ENCODE data around the gene KRTAP9-7. TPM values are rescaled to one million over a fixed set of nuclear protein-coding genes. Genes with fewer than 3 reads are reported as not detected.
"Not testable (repeated sequence)": the region's sequence is repeated elsewhere in the genome, so short reads cannot be mapped to it uniquely, and the experiment has no call there.

KRTAP9-7 gene
- not detected in 2 replicates for total RNA-seq

DNA sequence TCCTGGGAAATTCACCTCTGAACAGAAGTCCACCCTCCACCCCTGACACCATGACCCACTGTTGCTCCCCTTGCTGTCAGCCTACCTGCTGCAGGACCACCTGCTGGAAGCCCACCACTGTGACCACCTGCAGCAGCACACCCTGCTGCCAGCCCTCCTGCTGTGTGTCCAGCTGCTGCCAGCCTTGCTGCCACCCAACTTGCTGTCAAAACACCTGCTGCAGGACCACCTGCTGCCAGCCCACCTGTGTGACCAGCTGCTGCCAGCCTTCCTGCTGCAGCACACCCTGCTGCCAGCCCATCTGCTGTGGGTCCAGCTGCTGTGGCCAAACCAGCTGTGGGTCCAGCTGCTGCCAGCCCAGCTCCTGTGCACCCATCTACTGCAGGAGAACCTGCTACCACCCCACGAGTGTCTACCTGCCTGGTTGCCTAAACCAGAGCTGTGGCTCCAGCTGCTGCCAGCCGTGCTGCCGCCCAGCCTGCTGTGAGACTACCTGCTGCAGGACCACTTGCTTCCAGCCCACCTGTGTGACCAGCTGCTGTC lies at the start of gene KRTAP9-7:
Gene KRTAP9-7 (plus strand): TSS at position 51 of the 543 bp plus-strand sequence. CDS start 0 bp downstream, at position 51.
- intact Hi-C loops (cut with micrococcal nuclease), result not testable (repeated sequence)

- intact Hi-C loops (cut with micrococcal nuclease), result no loop called here
Measured at GRCh38 chr17:41226051-41226450, 49.4 kb upstream of the KRTAP9-7 start.

GRCh38 chr17:41226598-41227095 lies 48.9 kb upstream of the KRTAP9-7 start, which contains the start of gene KRTAP9-2:
Gene KRTAP9-2 (plus strand): TSS chr17:41226648. CDS start chr17:41226655, 7 bp downstream.
- intact Hi-C loops (cut with micrococcal nuclease), result not testable (repeated sequence)

- intact Hi-C loops (cut with micrococcal nuclease), result no loop called here
Measured at GRCh38 chr17:41230094-41230493, 45.4 kb upstream of the KRTAP9-7 start.

- intact Hi-C loops (cut with micrococcal nuclease), result no loop called here
Measured at GRCh38 chr17:41231731-41232130, 43.8 kb upstream of the KRTAP9-7 start.

GRCh38 chr17:41232399-41233105 lies 42.9 kb upstream of the KRTAP9-7 start, which contains the start of gene KRTAP9-3:
Gene KRTAP9-3 (plus strand): TSS chr17:41232449. CDS start chr17:41232502, 53 bp downstream.
- intact Hi-C loops (cut with micrococcal nuclease), result not testable (repeated sequence)

DNA sequence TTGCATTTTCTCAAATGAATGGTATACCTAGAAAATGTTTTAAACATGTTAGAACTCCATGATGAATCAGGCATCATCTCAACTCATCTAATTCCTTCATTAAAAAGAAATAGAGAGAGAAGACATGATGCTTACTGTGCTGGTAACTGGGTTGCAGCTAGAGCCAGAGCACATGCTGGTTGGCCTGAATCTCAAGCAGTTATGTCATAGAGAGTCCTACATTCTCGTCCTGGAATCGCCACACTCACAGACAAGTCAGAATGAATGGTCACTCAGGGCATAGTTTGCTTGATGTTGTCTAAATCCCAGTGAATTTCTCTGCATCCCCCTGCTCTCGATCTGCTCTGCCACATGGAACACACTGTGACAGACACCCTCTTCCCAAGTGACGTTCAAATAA lies 38.4 kb upstream of the KRTAP9-7 start:
- intact Hi-C loops (cut with micrococcal nuclease), result not testable (repeated sequence)

DNA sequence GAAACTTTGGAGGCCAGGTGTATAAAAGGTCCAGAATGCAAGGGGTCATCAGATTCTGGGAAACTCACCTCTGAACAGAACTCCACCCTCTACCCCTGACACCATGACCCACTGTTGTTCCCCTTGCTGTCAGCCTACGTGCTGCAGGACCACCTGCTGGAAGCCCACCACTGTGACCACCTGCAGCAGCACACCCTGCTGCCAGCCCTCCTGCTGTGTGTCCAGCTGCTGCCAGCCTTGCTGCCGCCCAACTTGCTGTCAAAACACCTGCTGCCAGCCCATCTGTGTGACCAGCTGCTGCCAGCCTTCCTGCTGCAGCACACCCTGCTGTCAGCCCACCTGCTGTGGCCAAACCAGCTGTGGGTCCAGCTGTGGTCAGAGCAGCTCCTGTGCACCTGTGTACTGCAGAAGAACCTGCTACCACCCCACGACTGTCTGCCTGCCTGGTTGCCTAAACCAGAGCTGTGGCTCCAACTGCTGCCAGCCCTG lies 37.5 kb upstream of the KRTAP9-7 start, which contains the start of gene KRTAP9-8:
Gene KRTAP9-8 (plus strand): TSS at position 51 of the 489 bp plus-strand sequence. CDS start 53 bp downstream, at position 104.
- intact Hi-C loops (cut with micrococcal nuclease), result not testable (repeated sequence)

GRCh38 chr17:41246995-41247787 lies 28.3 kb upstream of the KRTAP9-7 start:
- intact Hi-C loops (cut with micrococcal nuclease), result not testable (repeated sequence)

DNA sequence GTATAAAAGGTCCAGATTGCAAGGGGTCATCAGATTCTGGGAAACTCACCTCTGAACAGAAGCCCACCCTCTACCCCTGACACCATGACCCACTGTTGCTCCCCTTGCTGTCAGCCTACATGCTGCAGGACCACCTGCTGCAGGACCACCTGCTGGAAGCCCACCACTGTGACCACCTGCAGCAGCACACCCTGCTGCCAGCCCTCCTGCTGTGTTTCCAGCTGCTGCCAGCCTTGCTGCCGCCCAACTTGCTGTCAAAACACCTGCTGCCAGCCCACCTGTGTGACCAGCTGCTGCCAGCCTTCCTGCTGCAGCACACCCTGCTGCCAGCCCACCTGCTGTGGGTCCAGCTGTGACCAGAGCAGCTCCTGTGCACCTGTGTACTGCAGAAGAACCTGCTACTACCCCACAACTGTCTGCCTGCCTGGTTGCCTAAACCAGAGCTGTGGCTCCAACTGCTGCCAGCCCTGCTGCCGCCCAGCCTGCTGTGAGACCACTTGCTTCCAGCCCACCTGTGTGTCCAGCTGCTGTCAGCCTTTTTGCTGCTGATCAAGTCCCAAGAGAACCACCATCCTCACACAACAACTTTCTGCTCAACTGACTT lies 25.8 kb upstream of the KRTAP9-7 start, which contains the start of gene KRTAP9-4:
Gene KRTAP9-4 (plus strand): TSS at position 51 of the 604 bp plus-strand sequence. CDS start 34 bp downstream, at position 85.
- intact Hi-C loops (cut with micrococcal nuclease), result loop anchor here (1.0 kb wide), 1 partner anchor 10 kb away; no protein-coding TSS in a partner anchor

DNA sequence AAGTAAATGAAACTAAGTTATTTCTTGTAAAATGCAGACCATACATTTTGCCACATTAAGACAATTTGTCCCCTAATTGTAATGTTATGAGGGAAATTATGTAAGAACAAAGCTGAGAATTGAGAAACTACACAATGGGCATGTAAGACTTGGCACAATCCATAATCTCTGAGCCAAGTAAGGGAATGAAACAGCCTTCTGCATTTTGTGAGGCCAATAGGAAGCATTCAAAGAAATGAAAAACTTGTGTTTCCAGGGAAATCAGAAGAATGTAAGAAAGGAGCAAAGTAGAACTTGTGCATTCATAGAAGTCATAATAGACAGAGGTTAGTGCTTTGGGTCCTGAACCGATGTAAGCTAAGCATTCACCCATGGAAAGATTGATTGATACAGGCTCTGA lies 24.2 kb upstream of the KRTAP9-7 start:
- intact Hi-C loops (cut with micrococcal nuclease), result no loop called here

DNA sequence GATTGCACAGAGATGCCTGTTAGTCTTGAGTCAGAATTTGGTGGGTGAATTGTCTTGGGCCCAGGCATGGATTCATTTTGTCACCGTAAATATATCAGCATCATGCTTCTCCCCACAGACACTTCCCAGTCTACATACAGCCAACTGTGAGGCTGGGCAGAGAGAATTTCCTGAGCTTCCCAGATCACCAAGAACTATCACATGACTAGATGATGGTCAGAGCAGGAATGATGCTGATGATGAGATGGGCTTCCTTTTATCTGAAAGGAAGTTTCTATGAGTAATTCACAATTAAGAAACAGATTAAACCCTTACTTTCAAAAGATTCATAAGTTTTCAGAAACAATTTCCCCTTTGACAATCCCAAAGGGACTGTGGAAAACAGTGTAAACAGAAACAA lies 20.6 kb upstream of the KRTAP9-7 start:
- intact Hi-C loops (cut with micrococcal nuclease), result no loop called here

- intact Hi-C loops (cut with micrococcal nuclease), result not testable (repeated sequence)
Measured at GRCh38 chr17:41255381-41256290, 19.9 kb upstream of the KRTAP9-7 start, which contains the start of gene KRTAP9-9. Gene KRTAP9-9 (plus strand): TSS chr17:41255384.

- intact Hi-C loops (cut with micrococcal nuclease), result no loop called here
Measured at GRCh38 chr17:41256291-41256685, 19.2 kb upstream of the KRTAP9-7 start.

GRCh38 chr17:41258406-41258805 lies 17.1 kb upstream of the KRTAP9-7 start:
- intact Hi-C loops (cut with micrococcal nuclease), result no loop called here

DNA sequence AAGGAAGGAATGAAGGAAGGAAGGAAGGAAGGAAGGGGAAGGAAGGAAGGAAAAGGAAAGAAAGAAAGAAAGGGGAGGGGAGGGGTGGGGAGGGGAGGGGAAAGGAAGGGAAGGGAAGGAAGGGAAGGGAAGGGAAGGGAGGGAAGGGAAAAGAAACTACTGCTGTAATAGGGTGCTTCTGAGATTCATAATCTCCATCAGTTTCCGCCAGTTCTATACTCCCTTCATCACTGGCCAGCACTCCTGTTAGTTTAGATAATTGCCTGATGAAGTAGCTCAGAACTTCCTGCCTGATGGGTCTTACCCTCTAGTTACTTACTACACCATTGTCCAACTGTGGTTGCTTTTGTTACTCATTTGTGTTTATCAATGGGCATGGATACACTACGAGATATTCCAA lies 12.3 kb upstream of the KRTAP9-7 start:
- intact Hi-C loops (cut with micrococcal nuclease), result no loop called here

DNA sequence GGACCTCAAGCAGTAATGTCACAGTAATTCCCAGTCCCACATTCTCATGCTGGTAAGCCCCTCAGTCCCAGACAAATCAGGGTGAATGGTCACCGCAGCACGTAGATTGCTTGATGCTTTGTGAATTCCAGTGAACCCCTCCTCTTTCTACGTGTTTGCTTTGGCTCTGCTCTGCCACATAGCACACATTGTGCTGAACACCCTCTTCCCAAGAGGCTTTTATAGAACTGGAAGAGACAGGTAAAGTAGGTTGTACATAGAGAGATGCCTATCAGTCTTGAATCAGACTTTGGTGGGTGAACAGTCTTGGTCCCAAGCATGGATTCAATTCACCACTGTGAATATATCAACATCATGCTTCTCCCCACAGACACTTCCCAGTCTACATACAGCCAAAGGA lies 10.9 kb upstream of the KRTAP9-7 start:
- intact Hi-C loops (cut with micrococcal nuclease), result no loop called here

- intact Hi-C loops (cut with micrococcal nuclease), result no loop called here
Measured at GRCh38 chr17:41265078-41265477, 10.4 kb upstream of the KRTAP9-7 start, which contains the start of gene KRTAP9-6. Gene KRTAP9-6 (plus strand): TSS chr17:41265378. CDS start chr17:41265378, 0 bp downstream.

- intact Hi-C loops (cut with micrococcal nuclease), result no loop called here
Measured at GRCh38 chr17:41267711-41268110, 7.8 kb upstream of the KRTAP9-7 start.

DNA sequence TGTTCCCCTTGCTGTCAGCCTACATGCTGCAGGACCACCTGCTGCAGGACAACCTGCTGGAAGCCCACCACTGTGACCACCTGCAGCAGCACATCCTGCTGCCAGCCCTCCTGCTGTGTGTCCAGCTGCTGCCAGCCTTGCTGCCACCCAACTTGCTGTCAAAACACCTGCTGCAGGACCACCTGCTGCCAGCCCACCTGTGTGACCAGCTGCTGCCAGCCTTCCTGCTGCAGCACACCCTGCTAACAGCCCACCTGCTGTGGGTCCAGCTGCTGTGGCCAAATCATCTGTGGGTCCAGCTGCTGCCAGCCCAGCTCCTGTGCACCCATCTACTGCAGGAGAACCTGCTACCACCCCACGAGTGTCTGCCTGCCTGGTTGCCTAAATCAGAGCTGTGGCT lies 4.2 kb upstream of the KRTAP9-7 start:
- intact Hi-C loops (cut with micrococcal nuclease), result not testable (repeated sequence)

All from T-helper 2 cell treated with Interferon-gamma antibody and Interleukin-4, amounts not matched to agents 100 ng/mL and 5 ng/mL, for 36 hours (primary cell).